Keratinocyte (primary cell): Measurements from ENCODE around the gene ONECUT1. TPM values are rescaled to one million over a fixed set of nuclear protein-coding genes. Genes with fewer than 3 reads are reported as not detected.

ENCODE experiments used
- DNase-seq: peaks from one replicate; pipeline ENCODE4 v3.0.0-alpha.2; 2011; ENCODE audit warnings: low read depth, missing footprints, low spot score
- FAIRE-seq: peaks from 2 replicates; lab custom pipeline; 2011; peaks lifted over from hg19 to GRCh38; lab: Jason Lieb, UNC
- H2AFZ ChIP-seq: 2 replicates; pipeline ENCODE4 v1.6.0; 2012; ENCODE audit warnings: low read length, control low read depth, inconsistent platforms; ENCODE audit not compliant: control insufficient read depth
- H3K27ac ChIP-seq: 2 replicates; pipeline ENCODE4 v1.5.1; 2011; ENCODE audit warnings: low read length; ENCODE audit not compliant: control insufficient read depth, insufficient read depth
- H3K27me3 ChIP-seq: 3 replicates; pipeline ENCODE4 v1.6.0; 2011; ENCODE audit warnings: low read length; ENCODE audit not compliant: control insufficient read depth, insufficient read depth; ENCODE audit errors: extremely low read depth
- H3K36me3 ChIP-seq, 2 experiments: 2 replicates in 1 of 2; 3 replicates in 1 of 2; pipeline ENCODE4 v1.5.1; 2011; ENCODE audit warnings: low read length in 2 of 2, mild to moderate bottlenecking in 1 of 2; ENCODE audit not compliant: control insufficient read depth in 2 of 2, insufficient read depth in 2 of 2; ENCODE audit errors: extremely low read depth in 1 of 2
- H3K4me1 ChIP-seq: 3 replicates; pipeline ENCODE4 v1.5.1; 2011; ENCODE audit warnings: low read length; ENCODE audit not compliant: control insufficient read depth, insufficient read depth; ENCODE audit errors: extremely low read depth
- H3K4me2 ChIP-seq: 3 replicates; pipeline ENCODE4 v1.6.0; 2011; ENCODE audit warnings: low read depth, low read length; ENCODE audit not compliant: control insufficient read depth, insufficient read depth; ENCODE audit errors: extremely low read depth
- H3K4me3 ChIP-seq, 3 experiments: fragments of 200-600 bp in 1 of 3; sonication (generic) in 1 of 3; 2 replicates in 2 of 3; 3 replicates in 1 of 3; pipeline ENCODE4 v1.5.1; 2011 to 2016; ENCODE audit warnings: low read length in 3 of 3, mild to moderate bottlenecking in 3 of 3, control low read depth in 2 of 3, inconsistent platforms in 1 of 3, low read depth in 1 of 3, mixed read lengths in 1 of 3, mixed run types in 1 of 3, moderate library complexity in 1 of 3; ENCODE audit not compliant: control insufficient read depth in 2 of 3, insufficient read depth in 2 of 3; ENCODE audit errors: extremely low read depth in 1 of 3
- H3K79me2 ChIP-seq: 2 replicates; pipeline ENCODE4 v1.6.0; 2012; ENCODE audit warnings: low read length; ENCODE audit not compliant: control insufficient read depth, insufficient read depth
- H3K9ac ChIP-seq: 3 replicates; pipeline ENCODE4 v1.6.0; 2011; ENCODE audit warnings: low read length; ENCODE audit not compliant: control insufficient read depth, insufficient read depth; ENCODE audit errors: extremely low read depth
- H3K9me1 ChIP-seq: 3 replicates; pipeline ENCODE4 v1.6.0; 2011; ENCODE audit warnings: low read length; ENCODE audit not compliant: control insufficient read depth, insufficient read depth; ENCODE audit errors: extremely low read depth
- H3K9me3 ChIP-seq: 2 replicates; pipeline ENCODE4 v1.5.1; 2012; ENCODE audit warnings: low read depth, low read length; ENCODE audit not compliant: control insufficient read depth
- H4K20me1 ChIP-seq: 3 replicates; pipeline ENCODE4 v1.6.0; 2011; ENCODE audit warnings: low read length; ENCODE audit not compliant: control insufficient read depth, insufficient read depth; ENCODE audit errors: extremely low read depth
- EZH2 ChIP-seq: IDR thresholded peaks from one replicate; pipeline ENCODE4 v1.6.1; 2012; ENCODE audit warnings: inconsistent platforms, mild to moderate bottlenecking, low read length, moderate library complexity
- dilution Hi-C: fragments of 300-500 bp; cut with MboI; formaldehyde crosslinking; loops from one replicate; pipeline ENCODE4 v1.7.0; 2020; ENCODE audit warnings: low sequenced_read_pairs; ENCODE audit not compliant: extremely low pct_ligation_motif_present
- polyA plus RNA-seq, 5 experiments: library from polyadenylated mRNA; depleted of rRNA in 3 of 5; stranded (reverse) in 3 of 5; stranded (forward) in 1 of 5; unstranded in 1 of 5; fragments of >200 nt; gene quantifications; 1 replicate in 1 of 5; 2 replicates in 3 of 5; 3 replicates in 1 of 5; pipeline versions ENCODE4 v1.2.1 to v1.2.3, GENCODE V29; 2011 to 2012; ENCODE audit warnings: missing spikeins in 2 of 5, low read depth in 1 of 5, low replicate concordance in 1 of 5
- TF ChIP-seq, protein P1 (sequence below), 3 experiments: IDR thresholded peaks in 1 of 3; conservative IDR thresholded peaks in 1 of 3; optimal IDR thresholded peaks in 1 of 3; 2 replicates in 2 of 3; 3 replicates in 1 of 3; pipeline versions ENCODE3 to v1.5.1; 2011; ENCODE audit warnings: low read length in 3 of 3, mild to moderate bottlenecking in 3 of 3, moderate library complexity in 2 of 3, control low read depth in 1 of 3, inconsistent platforms in 1 of 3; ENCODE audit not compliant: insufficient read depth in 2 of 3; ENCODE audit errors: extremely low read depth in 1 of 3

The ONECUT1 gene
- polyA plus RNA-seq, 1 donor (not counting 4 experiments of a cell fraction or from before 2014, with no cell fraction given) = not detected

DNA sequence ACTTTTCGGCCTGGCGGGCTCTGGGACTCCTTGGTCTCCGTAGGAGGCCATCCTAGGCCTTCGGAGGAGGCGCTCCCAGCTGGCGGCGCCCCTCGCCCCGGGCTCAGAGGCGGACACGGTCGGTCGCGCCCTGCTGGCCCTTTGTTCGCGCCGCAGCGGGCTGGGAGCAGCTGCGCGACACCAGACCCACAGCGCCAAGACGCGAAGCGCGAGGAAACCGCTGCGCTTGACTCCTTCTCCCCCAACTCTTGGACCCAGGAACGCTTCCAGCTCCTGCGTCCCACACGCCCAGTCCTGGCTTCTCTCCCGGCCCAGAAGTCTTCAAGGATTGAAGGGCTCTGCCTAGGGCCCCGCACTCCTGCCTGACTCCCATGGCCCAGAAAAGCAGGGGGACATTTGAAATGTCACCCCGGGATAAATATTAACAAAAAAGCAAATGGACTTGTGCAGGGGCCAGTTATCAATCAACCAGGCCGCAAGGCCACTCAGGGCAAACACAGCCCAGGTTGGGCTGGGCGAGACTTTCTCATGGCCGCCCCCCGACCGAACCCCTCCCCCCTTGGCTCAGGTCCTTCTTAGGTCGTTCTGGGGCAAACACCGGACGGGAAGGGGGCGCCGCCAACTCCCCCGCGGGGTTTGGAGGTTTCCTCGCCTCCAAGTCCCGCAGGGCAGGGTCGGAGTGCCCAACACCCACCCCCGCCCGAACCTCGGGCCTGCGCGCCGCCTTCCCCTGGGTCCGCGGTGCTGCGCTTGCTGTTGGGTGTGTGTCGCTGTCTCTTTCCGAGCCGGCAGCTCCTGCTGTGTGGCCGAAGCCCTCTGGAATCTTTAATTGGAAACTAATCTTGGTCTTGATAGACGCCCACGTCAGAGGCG lies 5.1 kb downstream of the ONECUT1 start:
- Histone ChIP-seq H3K79me2 (no peaks in the 10 kb centered on the region), H3K4me3 (no peak overlapping the region), H3K27me3 (peaks cover 87% of the 10 kb centered on the region), H3K27ac (no peak overlapping the region), H3K9me1 (no peaks in the 10 kb centered on the region), H3K4me2 (no peak overlapping the region), H2AFZ (no peak overlapping the region), H3K4me1 (no peaks in the 10 kb centered on the region), H3K36me3 (no peaks in the 10 kb centered on the region), H4K20me1 (peaks cover 7% of the 10 kb centered on the region), H3K9me3 (no peaks in the 10 kb centered on the region), H3K9ac (no peak overlapping the region)
- TF ChIP-seq, protein P1, sequence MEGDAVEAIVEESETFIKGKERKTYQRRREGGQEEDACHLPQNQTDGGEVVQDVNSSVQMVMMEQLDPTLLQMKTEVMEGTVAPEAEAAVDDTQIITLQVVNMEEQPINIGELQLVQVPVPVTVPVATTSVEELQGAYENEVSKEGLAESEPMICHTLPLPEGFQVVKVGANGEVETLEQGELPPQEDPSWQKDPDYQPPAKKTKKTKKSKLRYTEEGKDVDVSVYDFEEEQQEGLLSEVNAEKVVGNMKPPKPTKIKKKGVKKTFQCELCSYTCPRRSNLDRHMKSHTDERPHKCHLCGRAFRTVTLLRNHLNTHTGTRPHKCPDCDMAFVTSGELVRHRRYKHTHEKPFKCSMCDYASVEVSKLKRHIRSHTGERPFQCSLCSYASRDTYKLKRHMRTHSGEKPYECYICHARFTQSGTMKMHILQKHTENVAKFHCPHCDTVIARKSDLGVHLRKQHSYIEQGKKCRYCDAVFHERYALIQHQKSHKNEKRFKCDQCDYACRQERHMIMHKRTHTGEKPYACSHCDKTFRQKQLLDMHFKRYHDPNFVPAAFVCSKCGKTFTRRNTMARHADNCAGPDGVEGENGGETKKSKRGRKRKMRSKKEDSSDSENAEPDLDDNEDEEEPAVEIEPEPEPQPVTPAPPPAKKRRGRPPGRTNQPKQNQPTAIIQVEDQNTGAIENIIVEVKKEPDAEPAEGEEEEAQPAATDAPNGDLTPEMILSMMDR (optimal IDR thresholded peaks at IDR 0.05 in 1 of 3, IDR thresholded peaks at IDR 0.05 in 1 of 3, conservative IDR thresholded peaks at IDR 0.05 in 1 of 3; ENCODE audit: extremely low read depth in 1 of 3, insufficient read depth in 2 of 3, low read length in 3 of 3) = no peak
- TF ChIP-seq EZH2 = no peak
- FAIRE-seq = no peak
- dilution Hi-C loops = loop anchor here (25.0 kb wide), 1 partner anchor 402 kb away; no protein-coding TSS in a partner anchor
- no peak for DNase-seq

DNA sequence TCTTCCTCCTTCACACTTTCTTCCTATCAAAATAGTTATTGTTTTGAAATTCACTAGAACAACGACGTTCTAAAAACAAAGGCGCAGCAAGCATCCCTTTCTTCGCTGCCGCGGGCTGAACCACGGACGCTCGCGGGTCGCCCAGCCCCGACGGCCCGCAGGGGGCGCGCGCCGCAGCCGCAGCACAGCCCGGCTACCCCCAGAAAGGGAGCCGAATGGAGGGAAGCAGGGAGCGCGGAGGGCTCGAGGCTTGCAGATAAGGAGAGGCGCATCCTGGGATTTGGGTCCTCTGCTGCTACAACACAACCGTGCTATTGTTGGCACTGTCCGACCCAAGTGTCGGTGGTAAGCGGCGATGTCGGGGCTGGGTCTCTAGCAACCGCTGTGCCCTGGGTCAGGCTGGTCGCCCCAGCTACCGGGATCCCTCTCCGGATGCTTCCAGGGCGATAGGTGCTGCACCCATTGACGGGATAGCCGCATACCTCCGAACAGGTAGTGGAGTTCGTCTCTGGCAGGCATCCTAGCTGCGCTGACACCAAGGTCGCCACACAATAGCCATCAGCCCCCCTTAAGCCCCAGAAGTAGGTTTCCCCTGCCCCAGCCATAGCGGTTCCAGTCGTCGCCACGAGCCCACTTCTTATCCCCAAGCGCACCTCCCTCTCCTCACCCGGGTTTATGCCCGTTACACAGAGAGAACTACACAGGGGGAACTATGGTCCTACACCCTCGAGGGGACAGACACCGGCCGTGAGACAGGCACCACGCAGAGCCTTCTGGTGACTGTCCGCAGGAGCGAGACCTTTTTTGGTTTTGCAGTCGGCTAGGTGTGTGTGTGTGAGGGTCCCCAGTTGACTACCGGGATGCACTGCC lies 6.0 kb downstream of the ONECUT1 start:
- FAIRE-seq (no peak), DNase-seq (no peak)
- Histone ChIP-seq H4K20me1 (peaks cover 7% of the 10 kb centered on the region), H3K4me2 (no peak overlapping the region), H3K27me3 (peaks cover 83% of the 10 kb centered on the region), H3K4me3 (no peak overlapping the region), H3K9me1 (no peaks in the 10 kb centered on the region), H3K36me3 (no peaks in the 10 kb centered on the region), H3K9ac (no peak overlapping the region), H3K79me2 (no peaks in the 10 kb centered on the region), H3K4me1 (no peaks in the 10 kb centered on the region), H3K9me3 (no peaks in the 10 kb centered on the region), H3K27ac (no peak overlapping the region), H2AFZ (no peak overlapping the region)
- TF ChIP-seq EZH2 = no peak
- TF ChIP-seq, protein P1 (optimal IDR thresholded peaks at IDR 0.05 in 1 of 3, IDR thresholded peaks at IDR 0.05 in 1 of 3, conservative IDR thresholded peaks at IDR 0.05 in 1 of 3; ENCODE audit: extremely low read depth in 1 of 3, insufficient read depth in 2 of 3, low read length in 3 of 3) = peak; percentile 4 to 62 (median 41)
- dilution Hi-C loops = loop anchor here (25.0 kb wide), 1 partner anchor 403 kb away; no protein-coding TSS in a partner anchor
